ENCODE results near the gene FSTL4.
"Not testable (repeated sequence)": the region's sequence is repeated elsewhere in the genome, so short reads cannot be mapped to it uniquely, and the experiment has no call there.

The FSTL4 gene

GRCh38 chr5:133202066-133202665, 410.2 kb downstream of the FSTL4 start:
- DNase-seq, result no peak

DNA sequence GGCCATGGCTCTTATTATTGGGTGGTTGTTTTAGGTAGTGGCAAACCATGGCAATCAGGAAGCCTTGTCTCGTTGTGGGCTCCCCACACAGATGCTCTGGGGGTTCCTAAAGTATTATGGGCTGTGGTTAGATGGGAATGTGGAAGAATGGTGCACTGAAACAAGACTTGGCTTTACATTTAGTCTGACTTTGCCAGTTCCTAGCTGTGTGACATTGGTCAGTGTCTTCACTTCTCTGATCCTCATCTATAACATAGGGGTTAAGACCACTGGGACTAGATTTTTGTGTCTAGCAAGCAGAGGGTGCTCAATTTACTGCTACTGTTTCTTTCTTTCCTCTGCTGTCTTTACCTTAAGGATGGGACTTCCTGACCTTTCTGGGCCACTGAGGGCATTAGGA, 411.0 kb downstream of the FSTL4 start:
- no peak for DNase-seq

DNA sequence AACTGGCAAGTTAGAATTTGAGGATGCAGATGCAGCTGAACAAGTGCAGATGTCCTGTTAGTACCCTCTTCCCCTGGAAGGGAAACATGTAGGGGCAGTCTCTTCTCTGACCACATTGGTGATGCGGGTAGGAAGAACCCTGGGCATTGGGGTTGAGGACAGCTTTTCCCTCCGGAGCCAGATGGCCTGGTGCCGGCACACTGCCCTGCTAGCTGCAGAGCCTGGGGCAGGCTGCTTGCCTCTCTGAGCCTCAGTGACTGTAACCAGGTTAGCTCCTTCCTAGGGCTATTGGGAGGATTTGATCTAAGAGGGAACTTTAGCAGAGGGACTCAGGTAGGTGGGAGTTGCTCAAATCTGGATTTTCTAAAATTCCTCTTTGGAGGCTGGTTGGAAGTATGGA, 412.1 kb downstream of the FSTL4 start:
- no peak for DNase-seq

- no peak for DNase-seq
These were observed 412.7 kb downstream of the FSTL4 start for GRCh38 chr5:133199417-133200178.

- no peak for DNase-seq
These were observed 413.8 kb downstream of the FSTL4 start for GRCh38 chr5:133198511-133198910.

- no peak for DNase-seq
These were observed 415.8 kb downstream of the FSTL4 start for GRCh38 chr5:133196441-133197085.

DNA sequence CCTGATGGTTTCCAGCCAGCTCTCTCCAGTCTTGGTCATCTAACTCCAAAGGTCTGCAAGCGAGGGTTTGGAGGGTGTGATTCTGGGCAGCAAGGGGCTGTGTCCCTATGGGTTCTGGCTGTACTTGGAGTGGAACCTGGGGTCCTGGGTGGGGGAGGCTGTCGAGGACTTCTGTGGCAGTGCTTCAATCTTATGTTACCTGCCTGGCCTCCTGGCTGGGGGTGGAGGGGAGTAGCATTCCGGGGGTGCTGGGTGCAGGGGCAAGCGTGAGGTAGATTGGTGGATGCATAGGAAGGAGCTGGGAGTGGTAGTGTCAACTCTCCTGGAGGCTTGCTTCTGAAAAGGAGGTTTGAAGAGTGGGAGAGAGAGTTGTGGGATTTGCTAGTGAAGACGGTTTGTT, 417.1 kb downstream of the FSTL4 start:
- no peak for DNase-seq

DNA sequence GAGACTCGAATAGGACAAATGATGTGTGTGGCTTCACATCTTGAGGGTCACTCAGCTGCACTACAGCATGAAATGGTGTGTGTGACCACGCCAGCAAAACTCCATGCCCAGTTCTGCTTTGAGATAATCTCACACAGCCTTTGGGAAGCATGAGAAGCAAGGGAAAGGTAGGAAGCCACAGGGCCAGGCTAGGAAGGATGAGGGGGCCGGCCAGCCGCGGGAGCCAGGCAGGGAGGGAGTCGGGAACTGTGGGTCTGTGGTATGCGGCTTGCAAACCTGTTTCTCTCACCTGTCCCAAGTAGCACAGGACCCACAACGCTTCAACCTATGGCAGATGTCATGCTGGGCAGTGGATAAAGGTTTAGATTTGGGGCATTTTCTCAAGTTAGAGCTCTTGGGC, 418.5 kb downstream of the FSTL4 start:
- DNase-seq, result no peak

- DNase-seq, result no peak
These were observed 419.6 kb downstream of the FSTL4 start for GRCh38 chr5:133192716-133193115.

DNA sequence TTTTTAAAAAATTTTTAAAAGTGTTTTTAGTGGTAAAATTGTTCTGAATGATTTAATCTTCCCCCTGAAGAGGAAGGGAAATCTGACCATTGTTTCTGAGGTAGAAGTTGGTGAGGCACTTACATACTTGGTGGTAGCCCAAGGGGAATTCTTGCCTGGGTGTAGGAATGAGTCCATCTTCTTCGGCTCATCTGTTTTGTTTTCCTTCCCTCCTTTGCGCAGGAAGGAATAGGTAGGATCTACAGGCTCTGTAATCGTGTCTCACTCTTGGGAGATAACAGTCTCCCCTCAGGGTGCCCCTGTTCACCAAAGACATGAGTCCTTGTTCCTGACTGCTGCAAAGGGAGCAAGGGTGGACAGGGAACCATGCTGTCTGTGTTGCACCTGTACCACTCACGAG, 422.5 kb downstream of the FSTL4 start:
- no peak for DNase-seq

DNA sequence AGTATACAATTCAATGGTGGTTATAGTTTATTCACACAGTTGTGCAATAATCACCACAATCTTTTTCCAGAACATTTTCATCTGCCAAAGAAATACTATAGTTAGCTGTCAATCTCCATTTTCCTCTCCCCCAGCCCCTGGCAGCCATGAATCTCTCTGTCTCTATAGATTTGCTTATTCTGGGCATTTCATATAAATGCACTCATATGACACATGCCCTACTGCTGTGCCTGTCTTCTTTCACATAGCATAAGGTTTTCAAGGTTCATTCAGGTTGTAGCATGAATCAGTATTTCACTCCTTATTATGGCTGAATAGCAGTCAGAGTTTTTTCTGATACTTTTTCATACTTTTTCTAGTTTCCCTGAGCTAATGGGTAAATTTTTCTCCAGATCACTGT, 432.9 kb downstream of the FSTL4 start:
- DNase-seq, result no peak

GRCh38 chr5:133170756-133171387, 441.5 kb downstream of the FSTL4 start:
- DNase-seq, result not testable (repeated sequence)

DNA sequence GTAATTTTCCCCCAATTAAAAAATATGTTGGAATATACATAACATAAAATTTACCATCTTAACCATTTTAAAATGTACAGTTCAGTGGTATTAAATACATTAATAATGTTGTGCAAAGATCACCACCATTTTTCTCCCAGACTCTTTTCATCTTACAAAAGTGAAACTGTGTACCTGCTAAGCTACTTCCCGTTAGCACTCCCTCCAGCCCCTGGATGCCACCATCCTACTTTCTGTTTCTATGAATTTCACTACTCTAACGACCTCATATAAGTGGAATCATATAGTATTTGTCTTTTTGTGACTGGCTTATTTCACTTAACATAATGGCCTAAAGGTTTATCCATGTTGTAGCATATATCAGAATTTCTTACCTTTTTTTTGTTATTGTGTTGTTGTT, 447.6 kb downstream of the FSTL4 start:
- no peak for DNase-seq

DNA sequence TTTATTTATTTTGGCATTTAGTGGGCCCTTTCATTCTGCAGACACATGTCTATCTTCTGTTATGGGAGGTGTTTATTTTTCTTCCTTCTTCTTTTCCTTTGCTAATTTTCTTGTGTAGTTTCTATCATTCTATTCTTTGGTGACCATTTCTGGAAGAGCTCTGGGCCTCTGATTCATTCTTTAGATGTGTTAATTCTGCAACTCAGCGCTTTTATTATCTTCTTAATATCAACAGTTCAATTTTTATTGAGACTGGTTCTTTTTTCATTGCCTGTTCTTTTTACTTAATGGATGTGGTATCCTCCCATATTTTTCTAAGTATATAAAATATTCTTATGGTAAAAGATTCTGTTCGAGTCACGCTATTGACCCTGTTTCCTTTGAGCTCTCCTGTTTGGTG, 448.5 kb downstream of the FSTL4 start:
- DNase-seq, result no peak

GRCh38 chr5:133159543-133159942, 452.8 kb downstream of the FSTL4 start:
- DNase-seq, result no peak

DNA sequence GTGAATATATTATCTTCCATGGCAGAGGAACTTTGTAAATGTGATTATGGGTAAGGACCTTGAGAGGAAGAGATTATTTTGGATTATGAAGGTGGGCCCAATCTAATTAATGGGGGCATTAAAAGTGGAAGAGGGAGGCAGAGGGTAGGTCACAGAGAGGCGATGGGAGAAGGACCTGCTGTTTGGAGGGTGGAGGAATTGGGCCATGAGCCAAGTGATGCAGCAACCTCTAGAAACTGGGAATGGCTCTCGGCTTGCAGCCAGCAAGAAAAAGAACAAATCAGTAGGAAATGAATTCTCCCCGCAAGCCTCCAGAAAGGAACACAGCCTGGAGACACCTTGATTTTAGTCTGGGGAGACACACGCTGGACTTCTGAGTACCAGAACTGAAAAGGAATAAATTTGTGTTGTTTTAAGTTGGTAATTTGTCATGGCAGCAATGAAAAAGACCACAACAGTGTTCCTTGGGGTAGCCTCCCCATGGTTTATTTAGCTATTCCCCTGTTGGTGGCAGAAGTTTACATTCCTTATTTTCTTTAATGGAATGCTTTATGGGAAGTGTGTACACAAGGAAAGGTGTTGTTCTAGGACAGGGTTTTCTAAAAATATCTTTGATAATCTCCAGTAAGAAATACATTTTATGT, 456.9 kb downstream of the FSTL4 start:
- no peak for DNase-seq

DNA sequence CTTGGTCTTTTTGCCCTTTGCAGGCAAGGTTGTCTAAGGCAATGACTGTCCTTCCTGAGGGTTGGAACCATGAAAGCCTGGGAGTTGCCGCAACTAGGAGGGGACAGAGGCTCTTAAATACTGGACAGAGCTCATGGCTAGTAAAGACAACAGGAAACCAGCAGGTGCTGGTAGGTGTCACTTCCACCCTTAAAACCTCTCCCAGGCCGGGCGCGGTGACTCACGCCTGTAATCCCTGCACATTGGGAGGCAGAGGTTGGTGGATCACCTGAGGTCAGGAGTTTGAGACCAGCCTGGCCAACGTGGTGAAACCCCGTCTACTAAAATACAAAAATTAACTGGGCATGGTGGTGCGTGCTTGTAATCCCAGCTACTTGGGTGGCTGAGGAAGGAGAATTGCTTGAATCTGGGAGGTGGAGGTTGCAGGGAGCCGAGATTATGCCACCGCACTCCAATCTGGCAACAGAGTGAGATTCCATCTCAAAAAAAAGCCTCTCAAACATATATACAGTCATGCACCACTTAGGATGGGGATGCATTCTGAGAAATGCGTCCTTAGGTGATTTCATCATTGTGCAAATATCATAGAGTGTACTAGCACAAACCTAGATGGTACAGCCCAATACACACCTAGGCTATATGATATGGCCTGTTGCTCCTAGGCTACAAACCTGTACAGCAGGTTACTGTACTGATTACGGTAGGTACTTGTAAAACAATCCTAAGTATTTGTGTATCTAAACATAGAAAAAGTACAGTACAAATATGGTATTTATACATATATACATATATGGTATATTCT, 457.9 kb downstream of the FSTL4 start:
- no peak for DNase-seq

DNA sequence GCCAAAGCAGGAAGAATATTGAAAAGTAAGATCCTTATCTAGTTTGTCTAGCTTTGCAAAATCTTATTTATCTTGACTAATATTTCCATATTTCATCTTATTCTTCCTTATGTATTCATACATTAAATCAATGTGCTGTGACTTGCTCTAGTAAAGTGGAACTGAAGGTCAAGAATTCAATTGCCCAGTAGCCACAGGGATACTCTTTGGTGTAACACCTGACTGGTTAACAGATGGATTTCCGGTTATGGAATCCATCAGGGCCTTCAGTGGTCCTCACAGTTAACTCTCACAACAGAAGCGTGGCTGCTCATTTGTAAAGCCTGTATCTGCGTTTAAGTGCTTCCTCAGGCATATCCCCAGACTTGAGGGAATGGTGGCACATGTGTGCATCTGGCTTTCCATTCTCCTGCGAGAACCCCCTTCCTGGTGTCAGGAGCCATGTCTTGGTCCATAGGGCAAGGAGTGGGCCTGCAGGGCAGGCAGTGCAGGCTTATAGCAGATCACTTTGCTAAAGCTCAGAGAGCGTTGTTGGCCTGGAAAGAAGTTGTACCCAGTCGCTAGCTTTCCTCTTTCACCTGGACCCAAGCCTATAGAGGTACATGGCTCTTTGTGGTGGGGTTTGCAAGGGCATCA, 461.3 kb downstream of the FSTL4 start:
- no peak for DNase-seq

DNA sequence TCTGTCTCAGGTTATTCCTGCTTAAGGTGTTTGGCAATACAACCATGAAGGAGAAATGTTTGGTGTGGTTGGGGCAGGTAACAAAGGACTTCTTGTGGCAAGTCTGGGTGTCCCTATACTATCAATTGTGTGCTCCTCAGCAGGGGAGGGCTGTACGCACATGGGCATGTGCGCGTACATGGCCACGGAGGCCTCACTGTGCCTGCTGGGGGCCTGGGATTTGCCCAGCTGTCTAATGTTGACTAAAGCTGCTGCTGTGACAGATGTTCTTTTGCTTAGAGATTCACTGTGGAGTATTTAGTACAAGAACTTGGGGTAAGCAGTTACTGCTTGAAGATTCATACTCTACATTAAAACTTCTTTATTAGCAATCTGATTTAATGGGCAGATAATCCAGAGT, 463.0 kb downstream of the FSTL4 start:
- DNase-seq, result no peak

GRCh38 chr5:133147815-133148567, 464.4 kb downstream of the FSTL4 start:
- DNase-seq, result no peak

GRCh38 chr5:133147411-133147810, 464.9 kb downstream of the FSTL4 start:
- DNase-seq, result peak; percentile 6
